BE2C (cell line): Measurements from ENCODE around the gene TMEM151B.

Source experiments
- DNase-seq: peaks from one replicate; pipeline ENCODE4 v3.0.0-alpha.2; 2020
- H3K27me3 ChIP-seq: fragments of 250-450 bp; sonication (Bioruptor Pico); 2 replicates; pipeline ENCODE4 v1.5.1; 2020; ENCODE audit warnings: mild to moderate bottlenecking
- H3K36me3 ChIP-seq: fragments of 250-450 bp; sonication (Bioruptor Pico); 2 replicates; pipeline ENCODE4 v1.5.1; 2020; ENCODE audit warnings: mild to moderate bottlenecking
- H3K4me1 ChIP-seq: fragments of 250-450 bp; sonication (Bioruptor Pico); 2 replicates; pipeline ENCODE4 v1.5.1; 2020
- H3K4me3 ChIP-seq: 2 replicates; pipeline ENCODE4 v1.5.1; 2011; ENCODE audit warnings: low read depth, low read length
- H3K9me3 ChIP-seq: fragments of 250-450 bp; sonication (Bioruptor Pico); 2 replicates; pipeline ENCODE4 v1.5.1; 2020
- CTCF ChIP-seq: IDR thresholded peaks from 2 replicates; pipeline ENCODE4 v1.5.1; 2012; ENCODE audit warnings: mild to moderate bottlenecking, low read depth, low read length

Gene TMEM151B

GRCh38 chr6:44237021-44237812, 33.0 kb upstream of the TMEM151B start:
- H3K36me3 ChIP-seq: peaks cover 33% of the 10 kb centered on the region
- peak; percentile 85 for DNase-seq
- H3K4me3 ChIP-seq: peak overlapping the region; percentile 72
- TF ChIP-seq CTCF: no peak
- H3K4me1 ChIP-seq: peaks cover 34% of the 10 kb centered on the region
- H3K9me3 ChIP-seq: no peaks in the 10 kb centered on the region
- H3K27me3 ChIP-seq: no peaks in the 10 kb centered on the region

- H3K9me3 ChIP-seq: no peaks in the 10 kb centered on the region
- H3K4me1 ChIP-seq: peaks cover 34% of the 10 kb centered on the region
- TF ChIP-seq CTCF: peak; percentile 87
- peak overlapping the region; percentile 72 for H3K4me3 ChIP-seq
- no peaks in the 10 kb centered on the region for H3K27me3 ChIP-seq
- H3K36me3 ChIP-seq: peaks cover 26% of the 10 kb centered on the region
- peak; percentile 85 for DNase-seq
These were observed 32.3 kb upstream of the TMEM151B start for GRCh38 chr6:44237813-44238433.

GRCh38 chr6:44238687-44239350, 31.4 kb upstream of the TMEM151B start:
- H3K9me3 ChIP-seq: no peaks in the 10 kb centered on the region
- no peak overlapping the region for H3K4me3 ChIP-seq
- no peaks in the 10 kb centered on the region for H3K27me3 ChIP-seq
- DNase-seq: no peak
- H3K4me1 ChIP-seq: peaks cover 30% of the 10 kb centered on the region
- H3K36me3 ChIP-seq: peaks cover 17% of the 10 kb centered on the region
- no peak for TF ChIP-seq CTCF

GRCh38 chr6:44243345-44243744, 26.9 kb upstream of the TMEM151B start:
- Histone ChIP-seq H3K36me3 (peaks cover 14% of the 10 kb centered on the region), H3K27me3 (no peaks in the 10 kb centered on the region), H3K4me3 (no peak overlapping the region), H3K9me3 (no peaks in the 10 kb centered on the region), H3K4me1 (no peaks in the 10 kb centered on the region; the same call in 1 of the 2 replicates)
- TF ChIP-seq CTCF: no peak
- DNase-seq: no peak

- Histone ChIP-seq H3K4me3 (peak overlapping the region; percentile 94), H3K36me3 (peaks cover 35% of the 10 kb centered on the region), H3K27me3 (no peaks in the 10 kb centered on the region), H3K9me3 (no peaks in the 10 kb centered on the region), H3K4me1 (peaks cover 5% of the 10 kb centered on the region)
- TF ChIP-seq CTCF: no peak
- DNase-seq: no peak
These were observed 24.8 kb upstream of the TMEM151B start for GRCh38 chr6:44245391-44245911.
